Hematopoietic multipotent progenitor cell treated with erythropoietin and hydrocortisone succinate and interleukin-3 and kit ligand, for 6 days (in vitro differentiated cells): ENCODE measurements around the gene TCF19.
"Not testable (repeated sequence)": the region's sequence is repeated elsewhere in the genome, so short reads cannot be mapped to it uniquely, and the experiment has no call there.

ENCODE experiments used
- DNase-seq: peaks from one replicate; pipeline ENCODE4 v3.0.0-alpha.2; 2015

The TCF19 gene

DNA sequence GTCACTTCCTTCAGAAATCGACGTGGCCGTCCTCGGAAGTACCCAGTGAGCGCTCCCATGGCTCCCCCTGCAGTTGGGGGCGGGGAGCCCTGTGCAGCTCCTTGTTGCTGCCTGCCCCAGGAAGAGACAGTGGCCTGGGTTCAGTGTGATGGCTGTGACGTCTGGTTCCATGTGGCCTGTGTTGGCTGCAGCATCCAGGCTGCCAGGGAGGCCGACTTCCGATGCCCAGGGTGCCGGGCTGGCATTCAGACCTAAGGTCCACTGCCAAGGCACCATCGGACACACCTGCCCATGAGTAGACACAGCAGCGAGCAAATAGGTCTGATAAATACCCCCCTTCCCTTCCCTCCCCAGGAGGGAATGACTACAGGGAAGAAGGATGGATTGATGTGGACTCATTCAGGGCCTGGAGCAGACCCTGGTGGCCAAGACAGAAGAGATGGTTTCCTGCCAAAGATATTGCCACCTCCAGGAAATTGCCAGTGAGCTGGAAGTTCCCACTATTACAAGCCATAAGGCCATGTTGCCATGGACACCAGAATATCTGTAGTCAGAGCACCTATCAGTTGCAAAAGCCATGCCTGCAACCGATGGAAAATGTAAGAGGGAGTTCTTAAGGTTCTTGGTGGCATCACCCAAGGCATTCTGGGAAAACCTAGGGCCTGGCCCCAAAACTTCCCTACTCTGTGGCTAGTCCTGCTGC lies 4.2 kb downstream of the TCF19 start:
- no peak for DNase-seq

DNA sequence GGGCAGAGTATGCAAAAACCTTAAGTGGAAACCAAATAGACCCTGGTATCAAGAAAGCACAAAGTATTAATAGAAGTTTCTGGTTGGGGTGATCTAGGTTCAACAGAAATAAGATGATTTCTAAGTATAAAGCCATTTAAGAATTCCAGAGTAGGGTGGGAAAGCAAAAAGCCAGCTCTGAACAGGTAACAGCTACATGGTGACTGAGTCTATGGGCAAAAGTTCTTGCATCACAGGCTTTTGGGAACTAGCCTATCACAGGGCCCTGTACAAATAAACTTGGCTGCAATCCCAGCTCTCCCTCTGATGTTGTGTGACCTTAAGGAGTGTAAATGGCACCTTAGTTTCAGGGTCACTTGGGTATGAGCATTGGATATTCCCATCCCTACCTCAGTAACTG lies 5.5 kb downstream of the TCF19 start:
- DNase-seq = peak; percentile 28

DNA sequence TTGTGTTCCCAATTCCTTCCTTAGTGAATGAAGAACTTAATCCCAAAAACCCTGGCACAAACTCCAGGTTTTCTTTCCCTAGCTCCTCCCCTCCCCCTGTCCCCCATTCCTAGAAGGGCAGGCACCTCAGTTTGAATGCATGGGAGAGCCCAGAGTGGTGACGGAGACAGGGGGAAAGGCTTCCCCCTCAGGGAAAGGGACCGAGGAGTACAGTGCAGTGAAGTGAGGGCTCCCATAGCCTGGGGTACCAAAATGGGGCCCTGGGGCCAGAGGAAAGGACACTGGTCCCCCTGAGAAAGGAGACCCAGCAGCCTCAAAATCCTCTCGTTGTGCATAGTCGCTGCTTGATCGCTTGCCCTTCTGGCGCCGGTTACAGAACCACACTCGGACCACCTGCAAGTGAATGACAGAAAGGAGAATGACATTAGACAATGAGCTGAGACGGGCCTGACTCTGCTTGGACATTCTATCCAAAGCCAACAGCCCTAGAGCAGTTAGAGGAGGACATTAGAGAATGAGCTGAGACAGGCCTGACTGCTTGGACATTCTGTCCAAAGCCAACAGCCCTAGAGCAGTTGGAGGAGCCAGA lies 6.2 kb downstream of the TCF19 start:
- not testable (repeated sequence) for DNase-seq

DNA sequence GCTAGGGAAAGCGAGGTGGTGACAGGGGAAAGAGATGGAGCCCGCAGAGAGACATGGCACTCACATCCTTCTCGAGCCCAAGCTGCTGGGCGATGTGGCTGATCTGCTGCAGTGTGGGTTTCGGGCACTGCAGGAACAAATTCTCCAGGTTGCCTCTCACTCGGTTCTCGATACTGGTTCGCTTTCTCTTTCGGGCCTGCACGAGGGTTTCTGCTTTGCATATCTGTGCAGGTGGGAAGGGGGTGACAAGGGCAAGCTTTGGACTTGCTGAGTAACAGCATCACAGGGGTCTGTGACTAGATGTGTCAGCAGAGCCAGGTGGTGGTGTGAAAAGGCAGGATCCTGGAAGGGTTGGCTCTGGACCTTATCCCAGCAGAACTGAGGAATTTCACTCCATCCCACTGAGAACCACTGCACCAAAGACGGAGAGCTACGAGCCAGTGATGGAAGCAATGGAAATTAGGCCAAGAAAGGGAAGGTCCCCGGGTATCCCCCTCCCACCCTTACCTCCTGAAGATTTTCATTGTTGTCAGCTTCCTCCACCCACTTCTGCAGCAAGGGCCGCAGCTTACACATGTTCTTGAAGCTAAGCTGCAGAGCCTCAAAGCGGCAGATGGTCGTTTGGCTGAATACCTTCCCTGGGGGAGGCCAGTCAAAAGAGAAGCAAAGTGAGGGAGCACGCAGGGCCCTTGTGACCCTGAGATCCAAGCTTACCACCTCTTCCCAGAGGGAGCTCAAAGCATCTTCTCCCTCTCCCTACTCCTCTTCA lies 6.9 kb downstream of the TCF19 start:
- not testable (repeated sequence) for DNase-seq

DNA sequence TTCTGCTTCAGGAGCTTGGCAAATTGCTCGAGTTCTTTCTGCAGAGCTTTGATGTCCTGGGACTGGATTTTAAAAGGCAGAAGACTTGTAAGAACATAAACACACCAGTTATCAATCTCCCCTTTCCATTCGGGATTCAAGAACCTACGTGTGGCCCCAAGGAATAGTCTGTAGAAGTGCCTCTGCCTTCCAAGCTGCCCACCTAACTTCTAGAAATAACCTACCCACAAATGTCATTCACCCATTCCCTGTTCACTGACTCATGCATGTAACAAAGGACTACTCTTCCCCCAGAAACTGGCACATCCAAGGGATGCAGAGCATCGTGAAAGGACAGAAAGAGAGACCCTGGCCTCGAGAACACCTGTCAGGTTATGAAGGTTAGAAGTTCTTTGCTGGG lies 7.6 kb downstream of the TCF19 start:
- no peak for DNase-seq

DNA sequence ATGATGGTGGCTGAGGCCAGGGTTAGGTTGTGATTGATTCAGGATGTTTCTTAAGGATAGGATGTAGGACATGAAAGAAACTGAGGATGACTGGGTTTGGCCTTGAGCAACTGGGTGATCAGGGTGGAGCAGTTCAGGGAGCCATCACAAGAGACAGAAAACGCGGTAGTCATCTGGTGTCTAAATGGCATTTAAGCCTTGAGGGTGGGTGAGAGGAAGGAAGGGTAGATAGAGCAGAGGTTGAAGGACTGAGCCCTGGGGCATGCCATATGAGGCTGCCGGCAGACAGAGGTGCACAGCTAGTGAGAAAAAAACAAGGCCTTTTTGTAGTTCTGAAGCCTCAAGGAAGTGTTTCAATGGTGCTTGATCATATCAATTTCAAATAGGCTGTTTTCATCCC lies 10.2 kb downstream of the TCF19 start:
- DNase-seq = no peak

DNA sequence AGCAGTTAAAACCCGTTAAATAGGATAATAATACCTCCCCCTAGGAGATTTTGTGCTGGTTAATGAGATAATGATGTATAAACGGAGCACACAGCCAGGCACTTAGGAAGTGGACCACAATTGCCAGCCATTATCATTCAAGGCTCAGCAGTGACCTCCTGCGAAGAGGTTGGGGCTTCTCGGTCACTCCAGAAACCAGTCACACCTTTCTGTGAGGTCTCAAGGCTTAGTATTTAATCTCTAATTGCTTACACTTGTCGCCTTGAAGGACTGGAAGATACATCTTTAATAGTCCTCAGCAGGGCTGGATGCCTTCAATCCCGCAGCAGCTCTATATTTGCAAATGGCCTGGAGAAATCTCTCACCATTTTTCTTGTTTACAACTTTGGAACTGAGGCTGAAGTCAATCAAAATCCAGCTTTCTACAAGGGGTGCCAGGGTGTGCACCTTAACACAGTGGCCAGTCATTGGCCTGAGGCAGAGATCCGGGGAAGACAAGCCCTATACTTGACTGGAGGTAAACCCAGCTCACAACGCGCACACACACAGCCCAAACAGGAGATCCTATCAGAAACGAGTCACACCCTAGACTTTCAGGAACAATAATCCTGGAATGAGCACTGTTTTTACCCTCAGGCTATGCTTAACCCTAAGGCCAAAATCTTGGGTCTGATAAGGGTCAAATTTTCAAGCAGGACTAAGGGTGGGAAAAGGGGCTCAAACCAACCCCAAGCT lies 10.9 kb downstream of the TCF19 start:
- DNase-seq = no peak

DNA sequence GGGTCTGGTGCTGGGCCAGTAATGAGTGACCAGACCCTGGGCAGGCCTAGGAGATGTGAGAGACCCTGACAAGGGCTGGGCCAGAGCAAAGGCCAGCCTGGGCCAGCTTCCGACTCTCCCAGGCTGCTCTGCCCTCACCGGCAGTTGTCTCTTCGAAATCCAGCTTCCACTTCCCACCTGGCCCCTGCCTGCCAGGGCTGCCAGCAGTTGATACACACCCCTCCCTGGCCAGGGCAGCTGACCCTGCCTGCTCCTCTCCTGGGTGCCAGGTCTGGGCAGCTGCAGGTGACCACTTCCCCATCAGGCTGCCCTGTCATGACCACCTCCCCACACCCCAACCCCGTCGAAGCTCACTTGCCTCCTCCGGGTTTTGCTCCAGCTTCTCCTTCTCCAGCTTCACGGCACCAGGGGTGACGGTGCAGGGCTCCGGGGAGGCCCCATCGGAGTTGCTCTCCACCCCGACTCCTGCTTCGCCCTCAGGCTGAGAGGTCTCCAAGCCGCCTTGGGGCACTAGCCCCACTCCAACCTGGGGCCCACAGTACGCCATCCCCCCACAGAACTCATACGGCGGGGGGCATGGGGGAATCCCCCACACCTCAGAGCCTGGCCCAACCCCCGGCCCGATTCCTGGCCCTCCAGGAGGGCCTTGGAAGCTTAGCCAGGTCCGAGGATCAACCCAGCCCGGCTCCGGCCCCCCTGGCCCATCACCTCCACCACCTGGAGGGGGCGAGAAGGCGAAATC lies 11.6 kb downstream of the TCF19 start:
- DNase-seq = not testable (repeated sequence)

DNA sequence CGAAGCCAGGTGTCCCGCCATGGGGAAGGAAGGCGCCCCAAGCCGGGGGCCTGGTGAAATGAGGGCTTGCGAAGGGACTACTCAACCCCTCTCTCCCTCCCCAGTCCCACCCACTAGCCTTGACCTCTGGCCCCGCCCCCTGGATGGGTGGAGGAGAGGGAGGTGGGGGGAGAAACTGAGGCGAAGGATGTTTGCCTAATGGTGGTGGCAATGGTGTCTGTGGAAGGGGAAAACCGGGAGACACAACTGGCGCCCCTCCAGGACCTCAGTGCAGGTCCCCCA lies 12.2 kb downstream of the TCF19 start, which contains the start of gene POU5F1:
TSS of gene POU5F1 (minus strand) at position 83 of the 282 bp plus-strand sequence. CDS start at position 21, 62 bp downstream.
- DNase-seq = no peak

DNA sequence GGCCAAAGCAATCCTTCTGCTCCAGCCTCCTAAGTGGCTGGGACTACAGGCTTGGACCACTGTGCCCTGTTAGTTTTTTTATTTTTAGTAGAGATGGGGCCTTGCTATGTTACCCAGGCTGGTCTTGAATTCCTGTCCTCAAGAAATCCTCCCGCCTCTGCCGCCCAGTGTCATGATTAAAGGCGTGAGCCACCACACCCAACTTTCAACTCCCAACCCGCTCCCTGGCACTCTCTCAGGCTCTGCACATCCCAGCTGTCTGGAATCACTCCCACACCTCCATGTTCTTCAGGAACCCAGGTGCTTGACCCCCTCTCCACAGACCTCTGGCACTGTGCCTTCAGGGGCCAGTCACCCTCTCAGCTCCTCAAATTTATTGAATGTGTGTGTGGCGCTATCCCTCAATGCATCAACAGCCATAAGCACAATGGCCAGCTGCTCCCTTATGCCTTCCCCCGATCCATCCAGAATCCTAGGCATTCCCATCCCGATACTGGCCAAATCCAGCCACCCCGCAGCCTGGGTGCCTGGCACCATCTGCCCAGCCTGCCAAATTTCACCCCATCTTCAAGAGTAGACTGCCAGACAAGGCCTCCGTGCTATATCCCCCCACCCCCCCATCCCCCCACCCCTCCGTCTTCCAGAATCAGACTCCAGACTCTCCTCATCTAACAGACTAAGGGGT lies 12.7 kb downstream of the TCF19 start:
- DNase-seq = no peak

DNA sequence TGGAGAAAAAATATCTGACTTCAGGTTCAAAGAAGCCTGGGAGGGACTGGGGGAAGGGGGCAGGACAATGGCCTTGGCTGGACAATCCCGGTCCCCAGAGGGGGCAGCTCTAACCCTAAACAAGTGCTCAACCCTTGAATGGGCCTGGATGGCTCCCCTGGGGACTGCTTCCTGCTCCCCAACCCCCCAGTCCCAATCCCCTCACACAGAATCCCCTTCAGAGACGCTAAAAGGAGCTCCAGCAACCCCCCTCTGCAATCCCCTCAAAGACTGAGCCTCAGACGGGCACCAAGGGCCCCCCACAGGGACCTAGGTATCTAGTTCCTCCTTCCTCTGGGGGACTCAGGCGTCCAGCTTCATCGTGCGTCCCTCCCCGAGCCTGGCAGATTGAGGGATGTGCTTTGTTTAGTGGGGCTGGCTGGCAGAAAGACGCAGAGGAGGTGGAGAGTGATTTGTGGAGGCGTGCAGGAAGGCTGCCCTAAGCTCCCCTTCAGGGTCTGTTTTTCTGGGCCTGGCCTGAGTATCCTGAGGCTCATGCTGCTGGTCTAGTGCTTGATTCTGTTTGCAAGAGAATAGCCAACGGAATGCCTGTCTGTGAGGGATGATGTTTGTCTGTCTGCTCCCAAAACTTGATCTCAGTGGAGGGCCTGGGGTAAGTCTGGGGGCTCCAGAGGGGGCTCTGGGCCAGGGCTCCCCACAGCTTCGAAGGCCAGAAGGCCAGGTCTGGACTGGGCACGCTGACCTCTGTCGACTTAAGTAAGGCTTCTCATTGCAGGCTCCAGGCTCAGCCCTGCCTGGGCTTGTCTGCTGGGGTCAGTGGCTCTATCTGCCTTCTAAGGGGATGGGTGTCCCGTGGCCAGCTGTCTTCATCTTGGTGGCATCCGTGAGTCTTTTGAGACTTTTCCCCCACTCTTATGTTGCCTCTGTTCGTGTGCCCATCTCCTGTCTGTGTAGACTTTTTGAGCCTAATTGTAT lies 13.8 kb downstream of the TCF19 start:
- DNase-seq = no peak

DNA sequence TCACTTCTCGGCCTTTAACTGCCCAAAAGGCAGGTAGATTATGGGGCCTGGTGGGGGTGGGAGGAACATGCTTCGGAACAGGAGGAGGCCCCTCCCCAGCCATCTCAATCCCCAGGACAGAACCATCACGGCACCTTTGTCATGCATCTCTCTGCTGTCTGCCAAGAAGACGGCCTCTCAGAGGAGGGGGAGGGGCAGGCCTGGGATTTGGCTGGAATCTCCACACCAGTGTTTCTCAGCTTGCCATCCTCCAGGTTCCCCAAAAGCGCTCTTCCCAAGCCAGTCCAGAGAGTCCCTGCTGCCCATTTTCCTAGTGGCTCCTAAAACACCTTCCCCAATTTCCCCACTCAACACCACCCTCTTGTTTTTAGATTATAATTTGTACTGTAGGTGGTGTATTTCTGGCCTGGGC lies 14.6 kb downstream of the TCF19 start:
- no peak for DNase-seq

DNA sequence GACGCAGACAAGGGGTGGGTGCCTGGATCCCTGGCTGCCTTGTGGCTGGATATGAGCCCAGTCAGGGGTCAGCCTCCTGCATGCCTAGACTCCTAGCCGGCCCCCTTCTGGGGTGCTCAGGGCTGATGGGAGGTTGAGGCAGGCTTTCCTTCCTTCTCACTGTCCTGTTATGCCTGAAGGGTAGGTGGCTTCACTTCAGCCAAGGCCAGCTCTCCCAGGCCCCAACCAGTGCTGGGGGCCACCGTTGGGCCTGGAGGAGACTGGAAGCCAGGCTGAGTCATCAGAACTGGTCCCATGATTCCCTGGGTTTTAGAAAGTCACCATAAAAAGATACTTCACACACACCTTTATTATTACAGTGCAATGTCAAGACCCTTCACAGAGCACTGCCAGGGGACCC lies 15.0 kb downstream of the TCF19 start:
- DNase-seq = no peak

DNA sequence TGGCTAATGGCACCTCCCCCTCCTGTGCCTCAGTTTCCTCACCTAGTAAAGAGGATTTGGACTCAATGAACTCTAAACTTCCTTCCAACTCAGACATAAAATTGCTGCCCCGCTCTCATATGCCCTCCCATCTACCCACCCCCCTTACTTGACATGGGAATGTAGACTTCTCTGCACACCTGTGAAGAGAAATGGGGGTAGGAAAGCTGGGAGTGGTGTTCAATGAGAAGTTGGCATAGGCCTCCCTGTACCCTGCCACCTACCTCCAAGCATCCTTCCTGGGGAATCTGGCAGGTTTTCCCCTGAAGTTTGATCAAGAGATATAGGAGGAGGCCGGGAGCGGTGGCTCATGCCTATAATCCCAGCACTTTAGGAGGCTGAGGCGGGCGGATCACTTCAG lies 16.0 kb downstream of the TCF19 start:
- no peak for DNase-seq

DNA sequence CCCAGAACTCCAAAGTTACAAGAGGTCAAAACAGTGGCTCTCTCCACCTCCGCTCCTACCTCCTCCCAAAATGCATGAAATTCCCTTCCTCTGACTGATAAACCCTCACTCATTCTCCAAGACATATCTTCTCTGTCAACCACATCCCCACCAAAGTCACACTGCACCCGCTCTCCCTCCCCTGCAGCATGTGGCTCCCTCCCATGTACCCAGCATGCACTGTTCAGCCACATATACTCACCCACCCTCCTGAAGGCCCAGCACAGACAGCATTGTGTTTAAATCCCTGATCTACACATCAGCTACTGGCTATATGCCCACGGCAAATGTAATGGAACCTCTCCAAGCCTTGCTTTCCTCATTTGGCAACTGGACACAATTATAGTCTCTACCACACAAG lies 17.6 kb downstream of the TCF19 start:
- DNase-seq = peak; percentile 58

DNA sequence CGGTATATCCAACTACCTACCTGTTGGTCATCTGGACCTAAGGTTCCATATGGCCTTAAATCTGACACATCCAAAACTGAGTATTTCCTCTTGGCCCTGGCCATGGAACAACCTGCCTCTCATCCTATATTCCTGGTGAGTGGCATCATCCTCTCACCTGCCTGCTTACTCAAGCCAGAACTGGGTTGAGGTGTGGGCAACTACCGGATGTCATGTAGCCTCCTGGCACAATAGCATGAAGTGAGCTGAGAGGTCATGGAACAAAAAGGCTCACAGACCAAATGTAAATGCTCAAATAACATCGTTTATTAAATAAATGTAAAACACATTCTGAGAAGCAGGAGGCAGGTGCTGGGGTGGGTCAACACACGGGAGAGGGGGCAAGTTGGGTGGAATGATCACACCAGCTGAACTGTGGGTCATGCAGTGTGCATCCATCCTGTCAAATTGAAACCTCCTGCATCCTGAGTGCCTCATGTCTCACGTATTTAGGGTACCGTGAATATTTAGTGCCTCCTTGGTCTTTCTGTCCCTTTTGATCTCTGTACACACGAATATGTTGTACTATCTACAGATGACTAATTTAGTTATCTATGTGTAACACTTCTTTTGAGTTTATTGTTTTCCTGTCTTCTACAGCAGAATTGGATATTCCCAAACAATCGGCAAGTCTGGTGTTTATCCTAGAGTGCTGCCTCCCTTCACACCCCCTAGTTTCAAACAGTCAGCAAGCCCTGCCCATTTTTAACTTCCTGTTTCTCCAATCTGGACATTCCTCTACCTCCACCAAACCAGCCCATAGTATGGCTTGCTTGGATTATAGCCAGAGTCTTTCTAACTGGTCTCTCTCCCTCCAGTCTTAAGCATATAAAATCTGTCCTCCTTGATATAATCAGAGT lies 20.0 kb downstream of the TCF19 start:
- no peak for DNase-seq

DNA sequence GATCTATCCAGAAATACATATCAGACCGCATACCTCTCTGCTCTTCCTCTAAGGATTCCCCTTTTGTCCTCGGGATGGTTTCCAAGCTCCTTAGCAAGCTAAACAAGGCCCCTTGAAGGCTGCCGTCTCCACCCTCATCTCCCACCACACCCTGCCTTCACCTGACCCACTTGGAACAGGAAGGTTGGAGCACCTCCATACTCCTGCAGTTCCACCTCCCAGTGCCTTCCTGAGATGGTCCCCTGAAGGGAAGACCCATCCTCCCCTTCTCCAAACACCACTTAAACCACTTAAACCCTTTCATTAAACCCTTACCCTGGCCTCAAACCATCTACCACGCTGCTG lies 20.6 kb downstream of the TCF19 start:
- DNase-seq = no peak

DNA sequence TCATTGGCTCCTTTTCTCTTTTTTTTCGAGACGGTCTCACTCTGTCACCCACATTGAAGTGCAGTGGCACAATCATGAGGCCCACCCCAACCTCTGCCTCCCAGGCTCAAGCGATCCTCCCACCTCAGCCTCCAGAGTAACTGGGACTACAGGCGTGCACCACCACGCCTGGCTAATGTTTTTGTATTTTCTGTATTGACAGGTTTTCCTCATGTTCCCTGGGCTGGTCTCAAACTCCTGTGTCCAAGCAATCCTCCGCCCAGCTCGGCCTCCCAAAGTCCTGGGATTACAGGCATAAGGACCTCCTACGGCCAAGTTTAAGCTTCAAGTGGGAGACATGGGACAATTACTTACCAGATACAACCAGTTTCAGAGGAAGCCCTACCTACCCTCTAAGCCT lies 21.5 kb downstream of the TCF19 start:
- no peak for DNase-seq

DNA sequence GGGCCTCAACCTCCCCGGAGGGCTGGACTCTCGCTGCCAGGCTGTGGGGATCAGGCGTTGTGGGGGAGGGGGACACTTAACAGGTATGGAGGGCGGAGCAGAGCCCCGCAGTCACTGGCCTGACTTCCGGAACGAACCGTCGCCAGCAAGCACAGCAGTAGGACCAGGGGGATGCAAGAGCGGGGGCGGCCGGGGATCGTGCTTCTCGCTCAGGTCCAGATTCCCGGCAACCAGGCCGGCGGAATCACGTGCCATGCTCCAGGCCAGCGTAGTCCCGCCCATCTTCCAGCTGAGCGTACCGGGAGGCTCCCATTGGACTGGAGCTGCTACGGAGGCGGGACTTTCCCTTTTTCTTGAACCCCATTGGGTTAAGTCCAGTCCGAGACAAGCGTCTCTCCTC lies 22.1 kb downstream of the TCF19 start:
- DNase-seq = peak; percentile 87

DNA sequence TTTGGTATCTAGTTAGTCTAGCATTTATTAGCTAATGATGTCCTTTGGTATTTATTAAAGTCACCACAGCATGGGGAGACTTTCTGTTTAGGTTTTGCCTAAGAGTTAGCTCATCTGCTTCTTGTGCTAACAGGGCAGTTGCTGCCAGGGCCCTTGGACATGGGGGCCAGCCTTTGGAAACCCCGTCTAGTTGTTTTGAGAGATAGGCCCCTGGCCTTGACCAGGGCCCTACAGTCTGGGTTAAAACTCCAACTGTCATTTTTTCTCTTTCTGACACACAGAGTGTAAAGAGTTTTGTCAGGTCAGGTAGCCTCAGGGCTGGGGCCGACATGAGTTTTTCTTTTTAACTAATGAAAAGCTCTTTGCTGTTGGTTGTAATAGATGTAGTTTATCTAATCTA lies 24.9 kb downstream of the TCF19 start:
- not testable (repeated sequence) for DNase-seq
